ENCODE data around the gene TAOK3.
"Not testable (repeated sequence)": the region's sequence is repeated elsewhere in the genome, so short reads cannot be mapped to it uniquely, and the experiment has no call there.

Gene TAOK3

DNA sequence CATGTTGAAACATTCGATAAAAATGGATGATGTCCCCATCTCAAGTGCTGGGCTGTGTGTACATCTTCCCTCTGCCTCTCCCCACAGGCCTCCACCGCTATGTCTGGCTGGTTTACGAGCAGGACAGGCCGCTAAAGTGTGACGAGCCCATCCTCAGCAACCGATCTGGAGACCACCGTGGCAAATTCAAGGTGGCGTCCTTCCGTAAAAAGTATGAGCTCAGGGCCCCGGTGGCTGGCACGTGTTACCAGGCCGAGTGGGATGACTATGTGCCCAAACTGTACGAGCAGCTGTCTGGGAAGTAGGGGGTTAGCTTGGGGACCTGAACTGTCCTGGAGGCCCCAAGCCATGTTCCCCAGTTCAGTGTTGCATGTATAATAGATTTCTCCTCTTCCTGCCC lies 228.2 kb downstream of the TAOK3 start:
- DNase-seq, result no peak

DNA sequence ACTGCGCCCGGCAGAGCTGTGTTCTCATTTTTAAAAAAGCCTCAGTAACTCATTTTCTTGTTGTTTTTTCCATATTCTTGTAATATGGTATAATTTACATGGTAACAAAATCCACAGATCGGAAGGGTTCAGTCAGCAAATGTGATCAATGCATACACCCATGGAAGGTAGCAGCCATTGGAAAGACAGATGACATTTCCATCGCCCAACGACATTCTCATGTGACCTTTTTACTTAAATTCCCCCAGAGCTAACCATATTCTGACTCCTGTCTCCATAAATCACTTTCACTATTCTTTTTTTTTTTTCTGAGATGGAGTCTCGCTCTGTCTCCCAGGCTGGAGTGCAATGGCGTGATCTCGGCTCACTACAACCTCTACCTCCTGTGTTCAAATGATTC lies 231.9 kb downstream of the TAOK3 start:
- no peak for DNase-seq

DNA sequence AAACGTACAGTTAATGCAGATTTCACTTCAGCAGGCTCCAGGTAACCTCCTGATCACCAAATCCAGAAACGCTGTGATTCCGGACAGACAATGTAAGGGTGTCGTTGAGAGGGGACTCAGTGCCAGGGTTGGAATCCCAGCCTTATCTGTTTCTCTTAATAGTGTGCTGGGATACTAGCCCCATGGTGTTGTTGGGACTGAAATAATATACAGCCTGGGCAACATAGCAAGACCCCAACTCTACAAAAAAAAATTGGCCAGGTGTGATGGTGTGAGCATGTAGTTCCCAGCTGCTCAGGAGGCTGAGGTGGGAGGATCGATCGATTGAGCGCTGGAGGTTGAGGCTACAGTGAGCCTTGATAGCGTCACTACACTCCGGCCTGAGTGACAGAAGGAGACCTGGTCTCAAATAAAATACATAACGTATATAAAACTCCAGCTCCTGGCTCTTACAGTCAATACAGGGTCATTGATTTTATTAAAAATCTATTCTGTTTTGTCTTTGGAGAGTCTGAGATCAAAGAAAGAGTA lies 235.5 kb downstream of the TAOK3 start:
- no peak for DNase-seq

DNA sequence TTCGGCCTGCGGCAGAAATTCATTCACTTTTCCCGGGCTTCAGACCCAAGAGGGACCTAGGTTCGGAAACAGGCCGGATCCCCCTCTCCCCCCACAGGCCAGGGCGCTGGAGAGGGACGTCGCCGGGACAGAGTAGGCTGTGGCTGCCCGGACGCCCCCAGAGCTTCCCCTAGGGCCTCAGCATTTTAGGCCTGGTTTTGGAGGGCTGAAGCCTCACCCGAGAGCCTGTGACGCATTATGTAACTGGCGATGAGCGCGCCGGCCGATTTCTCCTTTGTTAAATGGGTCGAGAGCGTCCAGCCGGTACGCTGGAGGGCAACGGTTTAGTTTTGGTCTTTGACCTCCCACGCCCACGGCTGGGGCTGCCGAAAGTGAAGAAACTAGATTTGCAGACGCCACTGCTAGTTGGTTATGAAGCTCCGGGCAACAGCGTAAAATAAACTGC lies 236.1 kb downstream of the TAOK3 start:
- peak in 36 of 56 donors; percentile 3 to 54 (median 33) for DNase-seq

DNA sequence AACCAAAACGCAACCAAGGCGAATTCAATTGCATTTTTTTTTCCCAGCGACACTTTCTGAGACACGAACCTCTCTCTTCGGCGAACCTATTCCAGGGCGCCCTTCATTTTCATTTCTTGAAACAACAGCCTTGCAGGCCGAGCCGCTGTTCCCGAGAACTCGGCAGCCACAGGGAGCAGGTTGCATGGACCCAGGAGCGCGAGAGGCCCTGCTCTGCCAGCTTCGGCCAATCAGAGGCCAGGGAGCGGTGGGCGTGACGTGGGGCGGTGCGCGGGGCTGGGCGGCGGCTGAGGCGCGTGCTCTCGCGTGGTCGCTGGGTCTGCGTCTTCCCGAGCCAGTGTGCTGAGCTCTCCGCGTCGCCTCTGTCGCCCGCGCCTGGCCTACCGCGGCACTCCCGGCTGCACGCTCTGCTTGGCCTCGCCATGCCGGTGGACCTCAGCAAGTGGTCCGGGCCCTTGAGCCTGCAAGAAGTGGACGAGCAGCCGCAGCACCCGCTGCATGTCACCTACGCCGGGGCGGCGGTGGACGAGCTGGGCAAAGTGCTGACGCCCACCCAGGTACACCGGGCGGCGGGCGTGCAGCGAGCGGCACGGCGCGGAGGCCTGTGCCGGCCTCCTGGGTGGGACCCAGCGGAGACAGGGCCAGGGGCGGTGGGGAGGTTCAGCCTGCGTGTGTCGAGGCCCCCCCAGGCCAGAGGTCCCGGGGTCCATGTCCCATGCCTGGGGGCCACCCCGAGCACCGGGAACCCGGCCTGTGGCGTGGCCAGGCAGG lies 236.7 kb downstream of the TAOK3 start, which contains the start of gene PEBP1:
PEBP1 (plus strand) TSS at position 337 of the 771 bp plus-strand sequence; CDS start at position 423, 86 bp downstream.
- DNase-seq, result peak; percentile 57 to 99 (median 95)

DNA sequence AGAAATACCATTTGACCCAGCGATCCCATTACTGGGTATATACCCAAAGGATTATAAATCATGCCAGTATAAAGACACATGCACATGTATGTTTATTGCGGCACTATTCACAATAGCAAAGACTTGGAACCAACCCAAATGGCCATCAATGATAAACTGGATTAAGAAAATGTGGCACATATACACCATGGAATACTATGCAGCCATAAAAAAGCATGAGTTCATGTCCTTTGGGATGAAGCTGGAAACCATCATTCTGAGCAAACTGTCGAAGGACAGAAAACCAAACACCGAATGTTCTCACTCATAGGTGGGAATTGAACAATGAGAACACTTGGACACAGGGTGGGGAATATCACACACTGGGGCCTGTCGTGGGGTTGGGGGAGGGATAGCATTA lies 243.3 kb downstream of the TAOK3 start:
- DNase-seq, result not testable (repeated sequence)

DNA sequence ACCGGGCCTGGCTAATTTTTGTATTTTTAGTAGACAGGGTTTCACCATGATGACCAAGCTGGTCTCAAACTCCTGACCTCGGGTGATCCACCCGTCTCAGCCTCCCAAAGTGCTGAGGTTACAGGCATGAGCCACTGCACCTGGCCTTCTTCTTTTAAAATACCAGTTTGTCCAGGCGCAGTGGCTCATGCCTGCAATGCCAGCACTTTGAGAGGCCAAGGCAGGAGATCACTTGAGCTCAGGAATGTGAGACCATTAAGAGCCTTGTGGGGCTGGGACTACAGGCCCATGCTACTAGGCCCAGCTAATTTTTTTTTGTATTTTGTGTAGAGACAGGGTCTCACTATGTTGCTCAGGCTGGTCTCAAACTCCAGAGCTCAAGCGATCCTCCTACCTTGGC lies 244.8 kb downstream of the TAOK3 start:
- DNase-seq, result no peak

DNA sequence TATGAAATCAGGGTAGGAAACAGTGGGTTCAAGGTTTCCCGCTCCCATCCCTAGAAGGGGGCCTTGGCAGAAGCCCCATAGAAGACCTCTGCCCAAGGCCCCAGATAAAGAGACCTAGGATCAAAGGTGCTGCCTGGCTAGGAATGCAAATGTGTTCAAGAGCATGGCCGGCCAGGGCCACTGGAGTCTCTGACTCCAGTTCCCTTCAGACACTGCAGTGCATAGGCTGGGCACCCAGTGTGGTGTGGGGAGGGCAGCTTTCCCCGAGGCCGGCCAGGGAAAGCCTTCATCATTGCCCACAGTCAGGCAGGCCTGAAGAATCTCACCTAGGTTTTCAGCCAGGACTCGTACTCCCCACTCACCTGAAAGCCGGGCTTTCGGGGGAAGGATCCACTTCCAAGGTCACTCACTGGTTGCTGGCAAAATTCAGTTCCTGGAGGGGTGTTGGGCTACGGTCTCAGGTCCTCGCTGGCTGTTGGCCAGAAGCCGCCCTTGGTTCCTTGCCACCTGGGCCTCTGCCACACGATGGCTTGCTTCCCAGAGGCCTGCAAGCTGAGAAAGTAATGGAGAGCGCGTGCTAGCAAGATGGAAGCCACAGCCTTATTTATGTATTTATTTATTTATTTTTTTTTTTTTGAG lies 246.5 kb downstream of the TAOK3 start:
- DNase-seq, result peak in 30 of 56 donors; percentile 3 to 73 (median 23)

DNA sequence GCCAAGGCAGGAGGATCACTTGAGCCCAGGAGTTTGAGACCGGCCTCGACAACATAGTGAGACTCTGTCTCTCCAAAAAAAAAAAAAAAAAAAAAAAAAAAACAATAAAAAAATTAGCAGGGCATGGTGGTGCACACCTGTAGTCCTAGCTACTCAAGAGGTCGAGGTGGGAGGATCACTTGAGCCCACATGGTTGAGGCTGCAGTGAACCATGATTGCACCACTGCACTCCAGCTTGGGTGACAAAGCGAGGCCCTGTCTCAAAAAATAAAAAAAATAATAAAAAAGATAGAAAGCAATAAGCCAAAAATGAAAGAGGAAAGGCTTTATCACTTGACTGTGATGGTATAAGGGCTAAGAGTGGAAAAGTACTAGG lies 247.0 kb downstream of the TAOK3 start:
- DNase-seq, result no peak

DNA sequence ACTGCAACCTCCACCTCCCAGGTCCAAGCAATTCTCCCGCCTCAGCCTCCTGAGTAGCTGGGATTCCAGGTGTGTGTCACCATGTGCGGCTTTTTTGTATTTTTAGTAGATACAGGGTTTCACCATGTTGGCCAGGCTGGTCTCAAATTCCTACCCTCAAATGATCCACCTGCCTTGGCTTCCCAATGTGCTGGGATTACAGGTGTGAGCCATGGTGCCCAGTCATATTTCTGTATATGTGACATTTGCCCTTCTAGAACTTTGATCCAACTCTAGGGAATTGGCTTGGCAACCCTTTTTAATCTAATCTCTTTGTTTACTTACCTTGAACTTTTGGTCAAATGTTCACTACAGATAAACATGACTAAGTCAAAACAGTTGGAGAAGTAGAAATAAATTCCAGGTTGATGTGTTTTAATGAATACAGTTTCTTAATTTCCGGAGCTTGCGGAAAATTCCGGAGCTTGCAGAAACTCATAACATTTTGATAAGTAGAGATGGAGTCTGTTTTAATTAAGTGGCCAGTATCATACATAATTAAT lies 248.3 kb downstream of the TAOK3 start:
- no peak for DNase-seq

DNA sequence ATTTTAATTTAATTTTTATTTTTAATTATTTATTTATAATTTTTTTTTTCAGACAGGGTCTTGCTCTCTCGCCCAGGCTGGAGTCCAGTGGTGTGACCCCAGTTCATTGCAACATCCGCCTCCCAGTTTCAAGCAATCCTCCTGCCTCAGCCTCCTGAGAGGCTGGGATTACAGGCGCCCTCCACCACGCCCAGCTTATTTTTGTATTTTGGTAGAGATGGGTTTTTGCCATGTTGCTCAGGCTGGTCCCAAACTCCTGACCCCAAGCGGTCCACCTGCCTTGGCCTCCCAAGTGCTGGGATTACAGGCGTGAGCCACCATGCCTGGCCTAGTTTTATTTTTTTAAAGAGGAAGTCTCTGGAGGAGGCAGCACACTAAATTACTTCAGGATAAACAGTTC lies 250.4 kb downstream of the TAOK3 start:
- DNase-seq, result no peak

DNA sequence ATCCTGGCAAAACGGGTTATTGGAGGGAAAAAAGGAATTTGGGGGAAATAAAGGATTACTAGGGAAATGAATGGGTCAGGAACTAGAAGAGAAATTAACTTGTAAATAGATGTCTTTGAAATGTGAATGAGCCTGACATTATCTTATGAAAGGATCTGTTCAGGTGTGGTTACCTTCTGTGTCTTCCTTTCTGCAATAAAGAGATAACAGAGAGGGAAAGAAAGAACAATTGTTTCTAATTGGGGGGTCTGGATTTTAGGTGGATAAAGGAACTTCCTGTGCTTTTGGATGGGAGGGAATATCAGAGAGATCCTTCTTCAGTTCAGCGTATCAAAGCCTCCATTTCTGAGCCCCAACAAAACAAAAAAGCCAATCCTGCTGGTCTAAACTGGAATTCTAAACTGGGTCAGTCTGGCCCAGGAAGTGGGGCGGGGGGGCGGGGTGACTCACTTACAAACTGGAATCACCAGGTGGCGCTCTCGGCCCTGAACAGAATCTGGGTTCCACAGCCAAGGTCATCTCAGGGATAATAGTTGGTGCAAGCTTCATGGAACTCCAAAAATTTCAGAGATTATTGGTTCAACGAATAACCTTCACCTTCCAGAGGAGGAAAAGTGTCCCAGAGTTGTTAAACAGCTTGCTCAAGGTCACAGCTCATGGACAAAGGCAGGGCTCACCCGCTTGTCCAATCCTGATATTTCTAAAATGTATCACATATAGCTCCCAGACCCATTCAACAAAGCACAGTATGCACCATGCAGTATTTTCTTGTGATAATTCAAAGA lies 251.9 kb downstream of the TAOK3 start:
- DNase-seq, result peak in 52 of 56 donors; percentile 3 to 88 (median 50)

DNA sequence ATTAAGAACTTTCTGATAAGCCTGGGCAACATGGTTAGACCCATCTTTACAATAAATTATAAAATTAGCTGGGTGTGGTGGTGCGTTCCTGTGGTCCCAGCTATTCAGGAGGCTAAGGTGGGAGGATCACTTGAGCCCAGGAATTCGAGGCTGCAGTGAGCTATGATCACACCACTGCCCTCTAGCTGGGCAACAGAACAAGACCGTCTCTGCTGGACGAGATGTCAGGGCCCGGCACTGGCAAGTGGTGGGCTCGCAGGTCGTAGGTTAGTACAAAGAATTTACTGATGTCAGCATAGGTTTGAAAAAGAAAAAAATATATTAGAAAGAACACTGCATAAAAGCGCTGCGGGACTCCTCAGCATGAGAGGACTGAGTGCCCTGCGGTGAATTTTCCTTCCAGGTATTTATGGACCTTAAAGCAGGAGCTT lies 253.2 kb downstream of the TAOK3 start:
- no peak for DNase-seq

DNA sequence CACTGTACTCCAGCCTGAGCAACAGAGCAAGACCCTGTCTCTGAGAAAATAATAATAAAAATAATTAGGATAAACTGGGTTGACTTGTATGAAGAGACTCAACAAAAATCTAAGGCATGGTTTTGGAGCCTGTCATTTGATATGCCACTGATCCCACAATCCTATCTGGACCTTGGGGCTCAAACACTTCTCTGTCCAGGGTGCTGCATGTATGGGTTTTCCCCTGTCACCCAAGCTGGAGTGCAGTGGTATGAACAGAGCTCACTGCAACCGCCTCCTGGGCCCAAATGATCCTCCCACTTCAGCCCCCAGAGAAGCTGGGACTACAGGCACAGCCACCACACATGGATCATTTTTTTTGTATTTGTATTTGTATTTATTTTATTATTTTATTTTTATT lies 263.6 kb downstream of the TAOK3 start:
- no peak for DNase-seq

DNA sequence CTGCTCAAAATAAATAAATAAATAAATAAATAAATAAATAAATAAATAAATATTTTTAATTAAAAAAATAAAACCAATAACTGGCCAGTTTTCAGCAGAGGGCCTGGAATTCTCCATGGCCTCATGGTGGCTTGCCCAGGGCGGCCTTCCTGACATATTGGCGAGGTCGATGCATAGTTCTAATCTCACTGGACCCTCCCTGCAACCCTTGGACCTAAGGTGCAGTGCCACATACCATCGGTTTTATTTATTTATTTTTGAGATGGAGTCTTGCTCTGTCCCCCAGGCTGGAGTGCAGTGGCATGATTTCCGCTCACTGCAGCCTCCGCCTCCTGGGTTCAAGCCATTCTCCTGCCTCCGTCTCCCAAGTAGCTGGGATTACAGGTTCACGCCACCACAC lies 265.0 kb downstream of the TAOK3 start:
- DNase-seq, result no peak

DNA sequence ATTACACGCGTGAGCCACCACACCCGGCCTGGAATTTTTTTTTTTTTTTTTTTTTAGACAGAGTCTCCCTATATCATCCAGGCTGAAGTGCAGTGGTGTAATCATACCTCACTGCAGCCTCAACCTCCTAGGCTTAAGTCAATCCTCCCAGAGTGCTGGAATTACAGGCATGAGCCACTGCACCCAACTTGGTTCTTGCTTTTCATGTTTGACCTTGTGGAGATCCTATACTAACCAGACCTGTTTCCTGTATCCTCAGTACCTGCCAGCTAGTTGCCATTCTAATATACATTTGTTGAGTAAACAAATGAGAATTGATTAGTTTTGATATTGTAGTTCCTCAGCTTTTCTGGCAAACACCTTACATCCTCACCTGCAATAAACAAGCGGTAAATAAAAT lies 265.7 kb downstream of the TAOK3 start:
- no peak for DNase-seq

DNA sequence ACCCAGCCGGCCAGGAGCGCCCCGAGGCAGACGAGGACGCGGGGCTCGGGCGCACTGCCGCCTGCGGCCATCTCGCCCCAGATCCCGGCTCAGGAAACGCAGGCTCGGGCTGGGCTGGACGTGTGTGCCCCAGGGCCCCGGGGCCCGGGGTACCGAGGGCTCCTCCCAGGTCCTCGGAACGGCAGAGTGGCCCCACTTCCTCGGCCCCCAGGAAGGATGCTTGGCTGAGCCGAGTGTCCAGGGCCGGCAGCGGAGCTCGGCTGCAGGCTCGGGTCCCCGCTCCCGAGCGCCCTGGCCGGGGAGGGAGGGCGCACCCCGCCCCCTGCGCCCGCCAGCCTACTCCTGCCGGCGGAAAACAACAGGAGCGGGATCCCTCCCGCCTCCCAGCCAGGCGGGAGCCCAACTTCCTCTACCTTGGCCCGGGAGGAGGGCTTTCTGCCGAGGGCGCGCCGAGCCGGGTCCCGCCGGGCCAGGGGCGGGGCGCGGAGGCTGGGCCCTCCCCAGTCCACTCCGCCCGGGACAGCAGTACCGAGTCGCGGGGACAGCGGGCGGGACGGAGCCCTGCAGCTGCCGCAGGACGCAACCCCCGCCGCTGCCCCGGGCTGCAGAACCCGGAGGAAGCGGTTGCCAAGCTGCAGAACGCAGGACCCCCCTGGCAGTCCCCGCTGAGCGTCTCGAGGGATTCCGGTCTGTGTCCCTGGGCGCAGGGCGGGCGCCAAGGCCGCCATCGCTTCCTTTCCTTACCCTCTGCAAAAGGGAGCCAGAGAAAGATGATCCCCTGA lies 268.9 kb downstream of the TAOK3 start, which contains the start of gene VSIG10:
VSIG10 (minus strand) TSS at position 411 of the 782 bp plus-strand sequence; CDS start at position 71, 340 bp downstream.
- peak in 44 of 56 donors; percentile 4 to 65 (median 34) for DNase-seq

DNA sequence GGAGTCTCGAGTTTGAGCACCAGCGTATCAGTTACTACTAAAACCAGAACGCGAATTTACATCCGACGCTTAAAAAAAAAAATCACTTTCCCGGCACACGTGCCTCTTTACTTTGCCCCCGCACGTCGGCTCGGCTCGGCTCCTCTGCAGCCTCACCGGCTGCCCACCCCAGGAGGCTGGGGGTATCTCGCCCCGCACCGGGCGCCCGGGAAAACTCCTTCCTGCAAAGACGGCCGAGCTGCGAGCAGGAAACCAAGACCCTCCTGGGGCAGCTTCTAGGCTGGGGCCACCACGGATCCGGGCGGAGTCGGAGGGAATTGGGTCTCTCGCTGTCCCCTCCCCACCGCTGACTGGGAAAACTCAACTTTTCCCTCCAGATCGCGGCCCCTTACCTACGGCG lies 269.5 kb downstream of the TAOK3 start:
- peak in 6 of 56 donors; percentile 11 to 39 (median 32) for DNase-seq

DNA sequence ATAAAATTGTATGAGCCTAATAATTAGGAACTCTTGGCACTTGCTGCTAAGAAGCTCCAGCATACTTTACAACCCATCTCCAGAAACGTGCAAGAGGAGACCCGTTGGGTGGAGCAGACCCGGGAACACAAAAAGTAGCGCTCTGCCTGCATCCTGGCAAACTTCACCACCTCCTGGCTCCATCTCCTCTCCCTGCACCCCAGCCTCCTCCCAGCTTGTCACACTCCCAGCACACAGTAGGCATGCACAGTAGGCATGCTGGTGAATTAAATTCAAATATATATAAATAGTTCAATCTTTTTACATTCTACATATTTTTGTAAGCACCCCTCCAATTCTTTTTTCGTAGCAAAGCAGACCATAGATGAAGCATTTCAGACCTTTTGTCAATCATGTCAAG lies 270.1 kb downstream of the TAOK3 start:
- DNase-seq, result no peak

DNA sequence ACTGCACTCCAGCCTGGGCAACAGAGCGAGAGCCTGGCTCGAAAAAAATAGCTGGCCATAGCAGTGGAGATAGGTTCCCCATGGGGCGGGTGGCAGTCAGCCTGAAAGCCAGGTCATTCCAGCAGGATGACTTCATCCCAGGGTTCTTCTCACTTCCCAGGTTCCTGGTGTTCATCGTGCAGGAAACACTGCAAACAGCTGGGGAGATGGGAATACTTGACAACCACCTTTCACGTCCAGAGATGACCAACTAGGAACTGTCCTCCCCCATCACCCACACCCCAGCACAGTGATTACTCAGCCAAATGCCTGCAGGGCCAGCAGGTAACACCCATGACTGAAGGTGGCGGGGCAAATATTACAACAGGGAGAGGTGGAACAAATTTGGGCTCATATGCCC lies 270.6 kb downstream of the TAOK3 start:
- DNase-seq, result no peak

Data from amygdala (tissue), 56 donors.